Fibroblast of peridontal ligament (primary cell): ENCODE data around the gene MERTK.
A peak's percentile ranks its signal among the peaks of the same experiment; 100 is the strongest.
"Not testable (repeated sequence)": the region's sequence is repeated elsewhere in the genome, so short reads cannot be mapped to it uniquely, and the experiment has no call there.

Source experiments
- DNase-seq: peaks from one replicate; pipeline ENCODE4 v3.0.0-alpha.2; 2010; ENCODE audit errors: extremely low read depth

The MERTK gene

GRCh38 chr2:111909997-111910396 is 11.6 kb downstream of the MERTK start:
- not testable (repeated sequence) for DNase-seq

- no peak for DNase-seq
These were observed 12.3 kb downstream of the MERTK start for GRCh38 chr2:111910609-111911277.

- not testable (repeated sequence) for DNase-seq
These were observed 13.0 kb downstream of the MERTK start for GRCh38 chr2:111911295-111911977.

- no peak for DNase-seq
These were observed 14.1 kb downstream of the MERTK start for GRCh38 chr2:111912547-111912946.

- no peak for DNase-seq
These were observed 18.7 kb downstream of the MERTK start for GRCh38 chr2:111917106-111917505.

GRCh38 chr2:111918383-111918806 is 20.0 kb downstream of the MERTK start:
- DNase-seq: peak; percentile 99

GRCh38 chr2:111919365-111919764 is 21.0 kb downstream of the MERTK start:
- DNase-seq: no peak

GRCh38 chr2:111919794-111920608 is 21.6 kb downstream of the MERTK start:
- DNase-seq: no peak

- peak; percentile 84 for DNase-seq
These were observed 24.9 kb downstream of the MERTK start for GRCh38 chr2:111923276-111923804.

GRCh38 chr2:111924617-111925107 is 26.3 kb downstream of the MERTK start:
- DNase-seq: no peak

GRCh38 chr2:111927723-111928122 is 29.3 kb downstream of the MERTK start:
- no peak for DNase-seq

- no peak for DNase-seq
These were observed 32.0 kb downstream of the MERTK start for GRCh38 chr2:111930409-111930808.

- DNase-seq: peak; percentile 50
These were observed 32.5 kb downstream of the MERTK start for GRCh38 chr2:111930875-111931274.

- no peak for DNase-seq
These were observed 34.5 kb downstream of the MERTK start for GRCh38 chr2:111932841-111933291.

- not testable (repeated sequence) for DNase-seq
These were observed 35.5 kb downstream of the MERTK start for GRCh38 chr2:111933900-111934299.

- no peak for DNase-seq
These were observed 38.5 kb downstream of the MERTK start for GRCh38 chr2:111936881-111937280.

GRCh38 chr2:111938392-111938791 is 40.0 kb downstream of the MERTK start:
- DNase-seq: no peak

GRCh38 chr2:111940333-111941196 is 42.2 kb downstream of the MERTK start:
- DNase-seq: no peak

- no peak for DNase-seq
These were observed 43.1 kb downstream of the MERTK start for GRCh38 chr2:111941531-111941930.

GRCh38 chr2:111944531-111945210 is 46.3 kb downstream of the MERTK start:
- no peak for DNase-seq
